BLaER1 treated with 17β-estradiol and CSF1 and Interleukin-3, amounts not matched to agents 10 nM and 100 nM (cell line): Measurements from ENCODE around the gene ATF7.
A peak's percentile ranks its signal among the peaks of the same experiment; 100 is the strongest.
"Not testable (repeated sequence)": the region's sequence is repeated elsewhere in the genome, so short reads cannot be mapped to it uniquely, and the experiment has no call there.

Experiments used
- H3K27ac ChIP-seq, 11 experiments: shearing (Covaris generic); formaldehyde crosslinking; 2 replicates each; pipeline ENCODE4 v1.8.1; 2022
- H3K27me3 ChIP-seq, 11 experiments: shearing (Covaris generic); formaldehyde crosslinking; 2 replicates each; pipeline ENCODE4 v1.8.1; 2022
- H3K36me3 ChIP-seq, 11 experiments: shearing (Covaris generic); formaldehyde crosslinking; 2 replicates each; pipeline ENCODE4 v1.8.1; 2022
- H3K4me1 ChIP-seq, 10 experiments: shearing (Covaris generic); formaldehyde crosslinking; 2 replicates each; pipeline ENCODE4 v1.8.1; 2022
- H3K4me2 ChIP-seq, 11 experiments: shearing (Covaris generic); formaldehyde crosslinking; 2 replicates each; pipeline ENCODE4 v1.8.1; 2022
- H3K4me3 ChIP-seq, 10 experiments: shearing (Covaris generic); formaldehyde crosslinking; 2 replicates each; pipeline ENCODE4 v1.8.1; 2022
- H3K9ac ChIP-seq, 11 experiments: shearing (Covaris generic); formaldehyde crosslinking; 2 replicates each; pipeline ENCODE4 v1.8.1; 2022
- H3K9me3 ChIP-seq, 11 experiments: shearing (Covaris generic); formaldehyde crosslinking; replicated peaks in 1 of 11; 2 replicates each; pipeline ENCODE4 v1.8.1; 2022
- H4K20me1 ChIP-seq, 11 experiments: shearing (Covaris generic); formaldehyde crosslinking; 2 replicates each; pipeline ENCODE4 v1.8.1; 2022
- Cebpa-rat ChIP-seq, 11 experiments: shearing (Covaris generic); IDR thresholded peaks; 2 replicates each; pipeline ENCODE4 v1.8.1; 2022

ATF7 gene

GRCh38 chr12:53659571-53659981 is 33.4 kb upstream of the ATF7 start:
- Histone ChIP-seq H4K20me1 (0 out of 22 replicates have a peak, but pooled peaks cover 0 to 3% (median 0%) of the 10 kb centered on the region in 11 experiments), H3K27ac (no peak overlapping the region), H3K27me3 (no peaks in the 10 kb centered on the region), H3K4me3 (no peak overlapping the region), H3K9ac (no peak overlapping the region), H3K4me2 (peak overlapping the region in 6 of 11 experiments; percentile 4 to 58 (median 44); a peak in 10 of 22 replicates), H3K36me3 (peaks cover 26 to 49% (median 31%) of the 10 kb centered on the region in 11 experiments), H3K4me1 (peaks cover 0 to 19% (median 9%) of the 10 kb centered on the region in 10 experiments; a peak in 14 of 20 replicates), H3K9me3 (no peaks in the 10 kb centered on the region)
- TF ChIP-seq Cebpa-rat (IDR thresholded peaks at IDR 0.05), result no peak

GRCh38 chr12:53659011-53659551 is 32.9 kb upstream of the ATF7 start:
- Histone ChIP-seq H3K9me3 (no peaks in the 10 kb centered on the region), H3K27me3 (no peaks in the 10 kb centered on the region), H3K27ac (no peak overlapping the region), H3K9ac (no peak overlapping the region), H3K4me3 (no peak overlapping the region), H3K36me3 (peaks cover 21 to 44% (median 26%) of the 10 kb centered on the region in 11 experiments), H3K4me1 (peaks cover 0 to 19% (median 9%) of the 10 kb centered on the region in 10 experiments; a peak in 14 of 20 replicates), H4K20me1 (no peaks in the 10 kb centered on the region), H3K4me2 (peak overlapping the region in 4 of 11 experiments; percentile 43 to 58 (median 47); a peak in 6 of 22 replicates)
- no peak for TF ChIP-seq Cebpa-rat (IDR thresholded peaks at IDR 0.05)

GRCh38 chr12:53657041-53657440 is 30.9 kb upstream of the ATF7 start:
- H4K20me1 ChIP-seq, result no peaks in the 10 kb centered on the region
- H3K4me1 ChIP-seq, result peaks cover 0 to 19% (median 9%) of the 10 kb centered on the region in 10 experiments; a peak in 14 of 20 replicates
- no peak overlapping the region for H3K9ac ChIP-seq
- no peak overlapping the region for H3K27ac ChIP-seq
- no peak overlapping the region for H3K4me3 ChIP-seq
- H3K4me2 ChIP-seq, result no peak overlapping the region
- H3K9me3 ChIP-seq, result no peaks in the 10 kb centered on the region
- H3K36me3 ChIP-seq, result peaks cover under 1 to 24% (median 6%) of the 10 kb centered on the region in 11 experiments; a peak in 20 of 22 replicates
- no peaks in the 10 kb centered on the region for H3K27me3 ChIP-seq
- no peak for TF ChIP-seq Cebpa-rat (IDR thresholded peaks at IDR 0.05)

- H3K27me3 ChIP-seq, result no peaks in the 10 kb centered on the region
- H3K4me3 ChIP-seq, result no peak overlapping the region
- H4K20me1 ChIP-seq, result no peaks in the 10 kb centered on the region
- TF ChIP-seq Cebpa-rat (IDR thresholded peaks at IDR 0.05), result no peak
- H3K36me3 ChIP-seq, result peaks cover 0 to 5% (median 0%) of the 10 kb centered on the region in 11 experiments; a peak in 1 of 22 replicates
- H3K27ac ChIP-seq, result no peak overlapping the region
- no peak overlapping the region for H3K4me2 ChIP-seq
- no peak overlapping the region for H3K9ac ChIP-seq
- no peaks in the 10 kb centered on the region for H3K9me3 ChIP-seq
- no peaks in the 10 kb centered on the region for H3K4me1 ChIP-seq
These were observed 27.4 kb upstream of the ATF7 start for GRCh38 chr12:53653595-53653994.

GRCh38 chr12:53652366-53652765 is 26.2 kb upstream of the ATF7 start:
- H3K9ac ChIP-seq, result no peak overlapping the region
- TF ChIP-seq Cebpa-rat (IDR thresholded peaks at IDR 0.05), result no peak
- H3K27me3 ChIP-seq, result no peaks in the 10 kb centered on the region
- no peak overlapping the region for H3K4me3 ChIP-seq
- H3K36me3 ChIP-seq, result peaks cover 0 to 5% (median 0%) of the 10 kb centered on the region in 11 experiments; a peak in 1 of 22 replicates
- no peaks in the 10 kb centered on the region for H3K9me3 ChIP-seq
- no peak overlapping the region for H3K4me2 ChIP-seq
- no peaks in the 10 kb centered on the region for H4K20me1 ChIP-seq
- H3K27ac ChIP-seq, result no peak overlapping the region
- H3K4me1 ChIP-seq, result no peaks in the 10 kb centered on the region

- Histone ChIP-seq H3K36me3 (peaks cover 0 to 5% (median 0%) of the 10 kb centered on the region in 11 experiments; a peak in 1 of 22 replicates), H3K4me3 (no peak overlapping the region), H3K27ac (no peak overlapping the region), H3K9me3 (no peaks in the 10 kb centered on the region), H4K20me1 (no peaks in the 10 kb centered on the region), H3K4me2 (no peak overlapping the region), H3K27me3 (no peaks in the 10 kb centered on the region), H3K4me1 (no peaks in the 10 kb centered on the region), H3K9ac (no peak overlapping the region)
- TF ChIP-seq Cebpa-rat (IDR thresholded peaks at IDR 0.05), result no peak
These were observed 25.6 kb upstream of the ATF7 start for GRCh38 chr12:53651737-53652136.

- H3K9me3 ChIP-seq, H3K4me3 ChIP-seq, H3K4me1 ChIP-seq, H3K4me2 ChIP-seq, H3K9ac ChIP-seq, H3K36me3 ChIP-seq, H3K27ac ChIP-seq, H4K20me1 ChIP-seq, H3K27me3 ChIP-seq: not testable (repeated sequence)
These were observed 20.1 kb upstream of the ATF7 start for GRCh38 chr12:53646300-53646699.

- no peaks in the 10 kb centered on the region for H4K20me1 ChIP-seq
- no peak overlapping the region for H3K9ac ChIP-seq
- no peak overlapping the region for H3K4me2 ChIP-seq
- no peak for TF ChIP-seq Cebpa-rat (IDR thresholded peaks at IDR 0.05)
- H3K4me3 ChIP-seq, result no peak overlapping the region
- no peak overlapping the region for H3K27ac ChIP-seq
- no peaks in the 10 kb centered on the region for H3K36me3 ChIP-seq
- H3K27me3 ChIP-seq, result no peaks in the 10 kb centered on the region
- H3K9me3 ChIP-seq, result 0 out of 22 replicates have a peak, but pooled peaks cover 0 to 3% (median 0%) of the 10 kb centered on the region in 11 experiments
- H3K4me1 ChIP-seq, result no peaks in the 10 kb centered on the region
These were observed 19.0 kb upstream of the ATF7 start for GRCh38 chr12:53645165-53645564.

- no peaks in the 10 kb centered on the region for H3K36me3 ChIP-seq
- H3K27me3 ChIP-seq, result no peaks in the 10 kb centered on the region
- no peak overlapping the region for H3K4me2 ChIP-seq
- H3K9ac ChIP-seq, result no peak overlapping the region
- no peak overlapping the region for H3K27ac ChIP-seq
- no peak for TF ChIP-seq Cebpa-rat (IDR thresholded peaks at IDR 0.05)
- H4K20me1 ChIP-seq, result no peaks in the 10 kb centered on the region
- H3K4me1 ChIP-seq, result no peaks in the 10 kb centered on the region; a peak in 1 of 20 replicates
- H3K9me3 ChIP-seq, result peaks cover 0 to 4% (median 0%) of the 10 kb centered on the region in 11 experiments; a peak in 1 of 22 replicates
- no peak overlapping the region for H3K4me3 ChIP-seq
These were observed 18.0 kb upstream of the ATF7 start for GRCh38 chr12:53644133-53644532.
